NB4 (cell line): ENCODE data around the gene INSR.

Experiments
- CTCF ChIP-seq: IDR thresholded peaks from one replicate; pipeline ENCODE4 v1.5.1; 2012; ENCODE audit warnings: low read depth, low read length
- MAX ChIP-seq: IDR thresholded peaks from 2 replicates; pipeline ENCODE4 v1.6.1; 2011; ENCODE audit warnings: low read depth, low read length
- POLR2A ChIP-seq: IDR thresholded peaks from 2 replicates; pipeline ENCODE4 v1.6.1; 2011; ENCODE audit warnings: mild to moderate bottlenecking; ENCODE audit not compliant: insufficient read length; ENCODE audit errors: extremely low read depth

GRCh38 chr19:7142771-7143170 is 151.4 kb downstream of the INSR start:
- TF ChIP-seq MAX: no peak
- no peak for TF ChIP-seq POLR2A
- no peak for TF ChIP-seq CTCF
